ENCODE results near the gene PEX6.

- no peak for TF ChIP-seq YY1 (IDR thresholded peaks at IDR 0.05; ENCODE audit: insufficient read depth, insufficient read length)
- TF ChIP-seq SUZ12 (IDR thresholded peaks at IDR 0.05; ENCODE audit: extremely low read depth, insufficient read depth, insufficient read length) = no peak
- no peak for TF ChIP-seq ZNF274 (IDR thresholded peaks at IDR 0.05; ENCODE audit: low read depth, low read length)
Measured at GRCh38 chr6:42959917-42960242, 19.1 kb downstream of the PEX6 start.
